Measurements from ENCODE around the gene DUSP21.

- TF ChIP-seq CTCF (IDR thresholded peaks at IDR 0.05; ENCODE audit: borderline replicate concordance, extremely low read depth, low read length, poor library complexity, severe bottlenecking) = no peak
- no peak for TF ChIP-seq EZH2 (IDR thresholded peaks at IDR 0.05; ENCODE audit: borderline replicate concordance, low read depth, low read length, severe bottlenecking)
These were observed 32.9 kb downstream of the DUSP21 start for GRCh38 chrX:44876767-44877166.

All from DND-41 (cell line).